ENCODE data around the gene ABCD4. TPM values are rescaled to one million over a fixed set of nuclear protein-coding genes. Genes with fewer than 3 reads are reported as not detected.
"Not testable (repeated sequence)": the region's sequence is repeated elsewhere in the genome, so short reads cannot be mapped to it uniquely, and the experiment has no call there.

The ABCD4 gene
- polyA plus RNA-seq, 1 donor: 62.4 TPM

GRCh38 chr14:74302152-74302628 is 544 bp downstream of the ABCD4 start:
- DNase-seq (ENCODE audit: low read depth): peak; percentile 28

GRCh38 chr14:74301594-74302151 is 1.1 kb downstream of the ABCD4 start:
- no peak for DNase-seq (ENCODE audit: low read depth)

- DNase-seq (ENCODE audit: low read depth): no peak
Observed at GRCh38 chr14:74299061-74299545, 3.6 kb downstream of the ABCD4 start.

- no peak for DNase-seq (ENCODE audit: low read depth)
Observed at GRCh38 chr14:74297986-74298385, 4.7 kb downstream of the ABCD4 start.

- no peak for DNase-seq (ENCODE audit: low read depth)
Observed at GRCh38 chr14:74296037-74296467, 6.7 kb downstream of the ABCD4 start.

- no peak for DNase-seq (ENCODE audit: low read depth)
Observed at GRCh38 chr14:74293606-74294005, 9.1 kb downstream of the ABCD4 start.

GRCh38 chr14:74292061-74292460 is 10.7 kb downstream of the ABCD4 start:
- DNase-seq (ENCODE audit: low read depth): no peak

- no peak for DNase-seq (ENCODE audit: low read depth)
Observed at GRCh38 chr14:74290415-74290814, 12.3 kb downstream of the ABCD4 start.

- DNase-seq (ENCODE audit: low read depth): no peak
Observed at GRCh38 chr14:74289801-74290200, 12.9 kb downstream of the ABCD4 start.

GRCh38 chr14:74286736-74287135 is 16.0 kb downstream of the ABCD4 start:
- no peak for DNase-seq (ENCODE audit: low read depth)

GRCh38 chr14:74281069-74281468 is 21.7 kb downstream of the ABCD4 start:
- no peak for DNase-seq (ENCODE audit: low read depth)

GRCh38 chr14:74278080-74278479 is 24.7 kb downstream of the ABCD4 start:
- DNase-seq (ENCODE audit: low read depth): no peak

- DNase-seq (ENCODE audit: low read depth): no peak
Observed at GRCh38 chr14:74275241-74275841, 27.4 kb downstream of the ABCD4 start.

GRCh38 chr14:74271365-74271764 is 31.4 kb downstream of the ABCD4 start:
- no peak for DNase-seq (ENCODE audit: low read depth)

- DNase-seq (ENCODE audit: low read depth): not testable (repeated sequence)
Observed at GRCh38 chr14:74270382-74271177, 32.2 kb downstream of the ABCD4 start.

GRCh38 chr14:74267588-74267987 is 35.1 kb downstream of the ABCD4 start:
- DNase-seq (ENCODE audit: low read depth): no peak

GRCh38 chr14:74265301-74265965 is 37.3 kb downstream of the ABCD4 start:
- no peak for DNase-seq (ENCODE audit: low read depth)

- DNase-seq (ENCODE audit: low read depth): no peak
Observed at GRCh38 chr14:74263921-74264320, 38.8 kb downstream of the ABCD4 start.

GRCh38 chr14:74263181-74263580 is 39.6 kb downstream of the ABCD4 start:
- no peak for DNase-seq (ENCODE audit: low read depth)

- DNase-seq (ENCODE audit: low read depth): no peak
Observed at GRCh38 chr14:74262076-74262475, 40.7 kb downstream of the ABCD4 start.

- DNase-seq (ENCODE audit: low read depth): no peak
Observed at GRCh38 chr14:74261288-74261687, 41.4 kb downstream of the ABCD4 start.
